ENCODE results near the gene PDE4D. TPM values are rescaled to one million over a fixed set of nuclear protein-coding genes. Genes with fewer than 3 reads are reported as not detected.
"Not testable (repeated sequence)": the region's sequence is repeated elsewhere in the genome, so short reads cannot be mapped to it uniquely, and the experiment has no call there.

PDE4D gene
- total and polyA plus RNA-seq, 2 donors (not counting 3 experiments of a cell fraction or from before 2014, with no cell fraction given): 34.5 to 51.2 TPM

DNA sequence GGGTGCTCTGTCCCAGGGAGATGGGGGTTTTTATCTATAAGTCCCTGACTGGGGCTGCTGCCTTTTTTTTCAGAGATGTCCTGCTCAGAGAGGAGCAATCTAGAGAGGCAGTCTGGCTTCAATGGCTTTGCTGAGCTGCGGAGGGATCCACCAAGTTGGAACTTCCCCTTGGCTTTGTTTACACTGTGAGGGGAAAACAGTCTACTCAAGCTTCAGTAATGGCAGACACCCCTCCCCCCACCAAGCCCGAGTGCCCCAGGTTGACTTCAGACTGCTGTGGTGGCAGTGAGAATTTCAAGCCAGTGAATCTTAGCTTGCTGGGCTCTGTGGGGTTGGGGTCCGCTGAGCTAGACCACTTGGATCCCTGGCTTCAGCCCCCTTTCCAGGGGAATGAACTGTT lies 934.8 kb downstream of the PDE4D start:
- POLR2A ChIA-PET: no interaction called here
- H3K27me3 ChIP-seq (ENCODE audit: control insufficient read depth in 2 of 2, insufficient read depth in 2 of 2, low read length in 2 of 2): peaks cover 0 to 3% of the 10 kb centered on the region in 2 experiments
- dilution Hi-C loops (cut with MboI; ENCODE audit: extremely low pct_ligation_motif_present, low sequenced_read_pairs): no loop called here
- no peak overlapping the region for H3K4me3 ChIP-seq (replicated peaks in 1 of 3; ENCODE audit: insufficient read depth in 1 of 3, low read depth in 1 of 3, low read length in 3 of 3)
- CTCF ChIA-PET: interaction anchor here (0.7 to 1.6 kb wide), 4 partner anchors 10 to 189 kb away, joined by 3 to 4 read pairs (median 4); no protein-coding TSS in a partner anchor
- H3K79me2 ChIP-seq (ENCODE audit: control insufficient read depth, insufficient read depth, low read length): no peaks in the 10 kb centered on the region
- H3K27ac ChIP-seq (ENCODE audit: insufficient read depth, low read depth, low read length): no peak overlapping the region
- no peaks in the 10 kb centered on the region for H3K36me3 ChIP-seq (ENCODE audit: control insufficient read depth in 2 of 2, extremely low read depth in 1 of 2, insufficient read depth in 2 of 2, low read length in 2 of 2)
- DNase-seq (ENCODE audit: low read depth, low spot score) (no peak), FAIRE-seq (no peak)
- no peaks in the 10 kb centered on the region for H3K4me1 ChIP-seq (ENCODE audit: control insufficient read depth, extremely low read depth, insufficient read depth, low read length)
- TF ChIP-seq MYC (IDR thresholded peaks at IDR 0.05; ENCODE audit: low read depth, low read length) (no peak), GATA2 (IDR thresholded peaks at IDR 0.05; ENCODE audit: insufficient read depth, insufficient read length, low read depth, low read length) (no peak), JUN (IDR thresholded peaks at IDR 0.05; ENCODE audit: borderline replicate concordance, insufficient read depth, insufficient read length, low read depth) (no peak), EZH2 (IDR thresholded peaks at IDR 0.05; ENCODE audit: borderline replicate concordance, low read depth, low read length, severe bottlenecking) (no peak), POLR2AphosphoS5 (IDR thresholded peaks at IDR 0.05; ENCODE audit: insufficient read depth, low read depth, low read length) (no peak), FOS (IDR thresholded peaks at IDR 0.05; ENCODE audit: borderline replicate concordance, insufficient read depth, low read length) (no peak), POLR2A (IDR thresholded peaks at IDR 0.05; ENCODE audit: low read depth, low read length) (no peak)
- TF ChIP-seq, protein P1, sequence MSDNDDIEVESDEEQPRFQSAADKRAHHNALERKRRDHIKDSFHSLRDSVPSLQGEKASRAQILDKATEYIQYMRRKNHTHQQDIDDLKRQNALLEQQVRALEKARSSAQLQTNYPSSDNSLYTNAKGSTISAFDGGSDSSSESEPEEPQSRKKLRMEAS (IDR thresholded peaks at IDR 0.05; ENCODE audit: insufficient read depth, insufficient read length): no peak
- TF ChIP-seq, protein P2, sequence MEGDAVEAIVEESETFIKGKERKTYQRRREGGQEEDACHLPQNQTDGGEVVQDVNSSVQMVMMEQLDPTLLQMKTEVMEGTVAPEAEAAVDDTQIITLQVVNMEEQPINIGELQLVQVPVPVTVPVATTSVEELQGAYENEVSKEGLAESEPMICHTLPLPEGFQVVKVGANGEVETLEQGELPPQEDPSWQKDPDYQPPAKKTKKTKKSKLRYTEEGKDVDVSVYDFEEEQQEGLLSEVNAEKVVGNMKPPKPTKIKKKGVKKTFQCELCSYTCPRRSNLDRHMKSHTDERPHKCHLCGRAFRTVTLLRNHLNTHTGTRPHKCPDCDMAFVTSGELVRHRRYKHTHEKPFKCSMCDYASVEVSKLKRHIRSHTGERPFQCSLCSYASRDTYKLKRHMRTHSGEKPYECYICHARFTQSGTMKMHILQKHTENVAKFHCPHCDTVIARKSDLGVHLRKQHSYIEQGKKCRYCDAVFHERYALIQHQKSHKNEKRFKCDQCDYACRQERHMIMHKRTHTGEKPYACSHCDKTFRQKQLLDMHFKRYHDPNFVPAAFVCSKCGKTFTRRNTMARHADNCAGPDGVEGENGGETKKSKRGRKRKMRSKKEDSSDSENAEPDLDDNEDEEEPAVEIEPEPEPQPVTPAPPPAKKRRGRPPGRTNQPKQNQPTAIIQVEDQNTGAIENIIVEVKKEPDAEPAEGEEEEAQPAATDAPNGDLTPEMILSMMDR (IDR thresholded peaks at IDR 0.05; ENCODE audit: extremely low read depth in 1 of 2, insufficient read depth in 1 of 2, low read depth in 1 of 2, low read length in 2 of 2): no peak
- no peak overlapping the region for H3K9ac ChIP-seq (replicated peaks; ENCODE audit: extremely low read depth, insufficient read depth, low read length)
- H2AFZ ChIP-seq (ENCODE audit: low read depth, low read length): no peak overlapping the region
- no TSS peak for BruUV-seq (replicated peaks)
- no peaks in the 10 kb centered on the region for H4K20me1 ChIP-seq (replicated peaks; ENCODE audit: control insufficient read depth, extremely low read depth, insufficient read depth, low read length)
- H3K9me3 ChIP-seq (replicated peaks; ENCODE audit: control insufficient read depth, insufficient read depth, low read length): no peaks in the 10 kb centered on the region
- no peaks in the 10 kb centered on the region for H3K9me1 ChIP-seq (replicated peaks; ENCODE audit: control insufficient read depth, extremely low read depth, insufficient read depth, low read length)
- H3K4me2 ChIP-seq (ENCODE audit: insufficient read depth, low read length): no peak overlapping the region
- intact Hi-C loops (cut with micrococcal nuclease): no loop called here

DNA sequence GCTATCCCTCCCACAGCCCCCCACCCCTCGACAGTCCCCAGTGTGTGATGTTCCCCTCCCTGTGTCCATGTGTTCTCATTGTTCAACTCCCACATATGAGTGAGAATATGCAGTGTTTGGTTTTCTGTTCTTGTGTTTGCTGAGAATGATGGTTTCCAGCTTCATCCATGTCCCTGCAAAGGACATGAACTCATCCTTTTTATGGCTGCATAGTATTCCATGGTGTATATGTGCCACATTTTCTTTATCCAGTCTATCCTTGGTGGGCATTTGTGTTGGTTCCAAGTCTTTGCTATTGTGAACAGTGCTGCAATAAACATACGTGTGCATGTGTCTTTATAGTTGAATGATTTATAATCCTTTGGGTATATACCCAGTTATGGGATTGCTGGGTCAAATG lies 940.3 kb downstream of the PDE4D start:
- H3K9ac ChIP-seq (replicated peaks; ENCODE audit: extremely low read depth, insufficient read depth, low read length); H2AFZ ChIP-seq (ENCODE audit: low read depth, low read length); H3K9me1 ChIP-seq (replicated peaks; ENCODE audit: control insufficient read depth, extremely low read depth, insufficient read depth, low read length); DNase-seq (ENCODE audit: low read depth, low spot score); H3K36me3 ChIP-seq (ENCODE audit: control insufficient read depth in 2 of 2, extremely low read depth in 1 of 2, insufficient read depth in 2 of 2, low read length in 2 of 2); H3K4me2 ChIP-seq (ENCODE audit: insufficient read depth, low read length); H3K4me3 ChIP-seq (replicated peaks in 1 of 3; ENCODE audit: insufficient read depth in 1 of 3, low read depth in 1 of 3, low read length in 3 of 3); FAIRE-seq; intact Hi-C loops (cut with micrococcal nuclease); H3K27ac ChIP-seq (ENCODE audit: insufficient read depth, low read depth, low read length); POLR2A ChIA-PET; CTCF ChIA-PET; H3K79me2 ChIP-seq (ENCODE audit: control insufficient read depth, insufficient read depth, low read length); BruUV-seq (replicated peaks); H3K4me1 ChIP-seq (ENCODE audit: control insufficient read depth, extremely low read depth, insufficient read depth, low read length); dilution Hi-C loops (cut with MboI; ENCODE audit: extremely low pct_ligation_motif_present, low sequenced_read_pairs); H4K20me1 ChIP-seq (replicated peaks; ENCODE audit: control insufficient read depth, extremely low read depth, insufficient read depth, low read length); H3K9me3 ChIP-seq (replicated peaks; ENCODE audit: control insufficient read depth, insufficient read depth, low read length); H3K27me3 ChIP-seq (ENCODE audit: control insufficient read depth in 2 of 2, insufficient read depth in 2 of 2, low read length in 2 of 2): not testable (repeated sequence)

All from endothelial cell of umbilical vein (primary cell).